Caco-2 (cell line): ENCODE data around the gene GCNT3. TPM values are rescaled to one million over a fixed set of nuclear protein-coding genes. Genes with fewer than 3 reads are reported as not detected.

Source experiments
- BruUV-seq: library from RNA; stranded (reverse); fragments of 400-500 nt; replicated peaks from 2 replicates; lab custom pipeline; 2021; lab: Mats Ljungman, UMichigan
- CTCF ChIA-PET: fragments of 300-600 bp; sonication (Branson Sonifier 250); formaldehyde crosslinking; loops from one replicate; lab custom pipeline; 2022; ENCODE audit warnings: antibody characterized with exemption; lab: Charles Lee
- POLR2A ChIA-PET: fragments of 300-600 bp; sonication (Branson Sonifier 250); formaldehyde crosslinking; loops from one replicate; lab custom pipeline; 2022; ENCODE audit warnings: antibody characterized with exemption; lab: Charles Lee
- DNase-seq, 2 experiments: peaks; one replicate each; pipeline versions ENCODE4 v3.0.0 to v3.0.0-alpha.2; 2020 to 2022
- H3K27me3 ChIP-seq: replicated peaks from 2 replicates; pipeline ENCODE4 v1.6.0; 2011; ENCODE audit warnings: low read length; ENCODE audit not compliant: control insufficient read depth, insufficient read depth
- H3K36me3 ChIP-seq: 2 replicates; pipeline ENCODE4 v1.5.1; 2011; ENCODE audit warnings: low read length; ENCODE audit not compliant: control insufficient read depth, insufficient read depth
- H3K4me1 ChIP-seq: fragments of 250-450 bp; sonication (Bioruptor Pico); 2 replicates; pipeline ENCODE4 v1.5.1; 2020; ENCODE audit warnings: mild to moderate bottlenecking
- H3K4me3 ChIP-seq: 2 replicates; pipeline ENCODE4 v1.5.1; 2011; ENCODE audit warnings: low read depth, mild to moderate bottlenecking, control low read depth, low read length
- H3K9me3 ChIP-seq: fragments of 250-450 bp; sonication (Bioruptor Pico); 2 replicates; pipeline ENCODE4 v1.5.1; 2020; ENCODE audit warnings: mild to moderate bottlenecking, moderate library complexity
- H3K27ac Mint-ChIP-seq: one replicate; pipeline ENCODE4 v1.8.0; 2022; ENCODE audit warnings: mixed read lengths; ENCODE audit not compliant: unreplicated experiment
- H3K27me3 Mint-ChIP-seq: one replicate; pipeline ENCODE4 v1.8.0; 2022; ENCODE audit warnings: mixed read lengths; ENCODE audit not compliant: insufficient read depth, unreplicated experiment
- H3K36me3 Mint-ChIP-seq: one replicate; pipeline ENCODE4 v1.8.0; 2022; ENCODE audit warnings: mild to moderate bottlenecking, mixed read lengths; ENCODE audit not compliant: insufficient read depth, unreplicated experiment
- H3K4me1 Mint-ChIP-seq: one replicate; pipeline ENCODE4 v1.8.0; 2022; ENCODE audit warnings: low read depth, mixed read lengths; ENCODE audit not compliant: unreplicated experiment
- H3K4me3 Mint-ChIP-seq: one replicate; pipeline ENCODE4 v1.8.0; 2022; ENCODE audit warnings: mild to moderate bottlenecking, moderate library complexity, mixed read lengths; ENCODE audit not compliant: unreplicated experiment
- H3K9me3 Mint-ChIP-seq: one replicate; pipeline ENCODE4 v1.8.0; 2022; ENCODE audit warnings: mixed read lengths; ENCODE audit not compliant: unreplicated experiment
- CTCF ChIP-seq, 2 experiments: fragments of 200-600 bp in 1 of 2; IDR thresholded peaks; 1 replicate in 1 of 2; 2 replicates in 1 of 2; pipeline versions ENCODE4 v1.5.1 to v1.8.0; 2011 to 2022; ENCODE audit warnings: antibody characterized with exemption in 1 of 2, control low read depth in 1 of 2, inconsistent platforms in 1 of 2, low read depth in 1 of 2, low read length in 1 of 2, mild to moderate bottlenecking in 1 of 2, moderate library complexity in 1 of 2; ENCODE audit not compliant: insufficient read depth in 1 of 2, severe bottlenecking in 1 of 2, unreplicated experiment in 1 of 2
- intact Hi-C: fragments of 100-400 bp; cut with micrococcal nuclease; formaldehyde crosslinking; loops from one replicate; pipeline ENCODE4 v1.10.0; 2022; ENCODE audit not compliant: unreplicated experiment
- total RNA-seq: library from RNA; stranded (reverse); gene quantifications from 2 replicates; pipeline ENCODE4 v1.2.3, GENCODE V29; 2022

The GCNT3 gene
- total RNA-seq, 1 experiment from 2014 or later = 1.9 TPM

- Mint-ChIP-seq H3K27me3 (no peaks in the 10 kb centered on the region), H3K4me1 (peaks cover 21% of the 10 kb centered on the region), H3K36me3 (peaks cover 5% of the 10 kb centered on the region), H3K27ac (no peak overlapping the region), H3K4me3 (no peak overlapping the region), H3K9me3 (peaks cover 7% of the 10 kb centered on the region)
- ChIA-PET POLR2A (no interaction called here), CTCF (interaction anchor here (0.7 to 1.4 kb wide), 4 partner anchors 21 to 87 kb away, joined by 3 to 38 read pairs (median 8); no protein-coding TSS in a partner anchor)
- intact Hi-C loops = loop anchor here (1.0 kb wide), 1 partner anchor 83 kb away; no protein-coding TSS in a partner anchor
- H3K4me1 ChIP-seq = peaks cover 18% of the 10 kb centered on the region
- TF ChIP-seq CTCF (IDR thresholded peaks at IDR 0.05; ENCODE audit: insufficient read depth in 1 of 2, low read depth in 1 of 2, low read length in 1 of 2, severe bottlenecking in 1 of 2, unreplicated experiment in 1 of 2) = peak; percentile 16 to 33
- no peaks in the 10 kb centered on the region for H3K9me3 ChIP-seq
- DNase-seq = peak; percentile 33 to 46
- no peaks in the 10 kb centered on the region for H3K36me3 ChIP-seq
- no peak overlapping the region for H3K4me3 ChIP-seq
- no TSS peak for BruUV-seq
- H3K27me3 ChIP-seq = no peaks in the 10 kb centered on the region; the same call in 1 of the 2 replicates
These were observed 4.8 kb downstream of the GCNT3 start for GRCh38 chr15:59616379-59616778.

DNA sequence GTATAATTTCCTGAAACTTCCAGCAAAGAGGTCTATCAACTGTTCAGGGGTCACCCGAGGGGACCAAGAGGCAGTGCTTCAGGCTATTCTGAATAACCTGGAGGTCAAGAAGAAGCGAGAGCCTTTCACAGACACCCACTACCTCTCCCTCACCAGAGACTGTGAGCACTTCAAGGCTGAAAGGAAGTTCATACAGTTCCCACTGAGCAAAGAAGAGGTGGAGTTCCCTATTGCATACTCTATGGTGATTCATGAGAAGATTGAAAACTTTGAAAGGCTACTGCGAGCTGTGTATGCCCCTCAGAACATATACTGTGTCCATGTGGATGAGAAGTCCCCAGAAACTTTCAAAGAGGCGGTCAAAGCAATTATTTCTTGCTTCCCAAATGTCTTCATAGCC, 6.8 kb downstream of the GCNT3 start:
- no peaks in the 10 kb centered on the region for H3K9me3 Mint-ChIP-seq
- no peak for TF ChIP-seq CTCF (IDR thresholded peaks at IDR 0.05; ENCODE audit: insufficient read depth in 1 of 2, low read depth in 1 of 2, low read length in 1 of 2, severe bottlenecking in 1 of 2, unreplicated experiment in 1 of 2)
- DNase-seq = no peak
- H3K4me1 Mint-ChIP-seq = peaks cover 6% of the 10 kb centered on the region
- ChIA-PET CTCF (no interaction called here), POLR2A (no interaction called here)
- H3K27ac Mint-ChIP-seq = no peak overlapping the region
- no TSS peak for BruUV-seq
- H3K36me3 Mint-ChIP-seq = no peaks in the 10 kb centered on the region
- H3K4me3 ChIP-seq = no peak overlapping the region
- H3K9me3 ChIP-seq = no peaks in the 10 kb centered on the region
- intact Hi-C loops = no loop called here
- H3K27me3 Mint-ChIP-seq = no peaks in the 10 kb centered on the region
- no peak overlapping the region for H3K4me3 Mint-ChIP-seq
- H3K36me3 ChIP-seq = no peaks in the 10 kb centered on the region
- peaks cover 5% of the 10 kb centered on the region; the same call in 1 of the 2 replicates for H3K4me1 ChIP-seq
- no peaks in the 10 kb centered on the region; the same call in 1 of the 2 replicates for H3K27me3 ChIP-seq

DNA sequence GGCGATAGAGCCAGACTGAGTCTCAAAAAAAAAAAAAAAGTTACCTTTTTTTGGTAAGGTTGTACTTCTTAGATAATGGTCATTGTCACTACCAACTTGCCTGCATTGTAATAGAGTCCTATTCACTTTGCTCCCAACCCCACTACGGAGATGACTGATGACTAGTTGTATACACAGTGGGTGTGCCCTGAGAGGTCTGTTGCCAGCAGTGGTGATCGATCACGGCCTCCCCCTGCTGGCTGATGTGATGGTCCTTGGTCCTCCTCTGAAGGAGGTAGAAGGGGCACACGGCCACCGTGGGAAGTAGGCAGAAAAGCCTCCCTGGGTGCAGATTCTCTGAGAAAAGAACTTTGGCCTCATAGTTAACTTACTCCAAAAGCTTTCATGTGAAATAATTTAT, 10.7 kb downstream of the GCNT3 start:
- Mint-ChIP-seq H3K27ac (no peak overlapping the region), H3K36me3 (no peaks in the 10 kb centered on the region), H3K27me3 (no peaks in the 10 kb centered on the region), H3K4me1 (no peaks in the 10 kb centered on the region), H3K9me3 (no peaks in the 10 kb centered on the region), H3K4me3 (no peak overlapping the region)
- Histone ChIP-seq H3K27me3 (no peaks in the 10 kb centered on the region; the same call in 1 of the 2 replicates), H3K4me3 (no peak overlapping the region), H3K9me3 (no peaks in the 10 kb centered on the region), H3K4me1 (no peaks in the 10 kb centered on the region; the same call in 1 of the 2 replicates), H3K36me3 (no peaks in the 10 kb centered on the region)
- BruUV-seq = no TSS peak
- ChIA-PET CTCF (no interaction called here), POLR2A (no interaction called here)
- intact Hi-C loops = loop anchor here (1.0 kb wide), 1 partner anchor 89 kb away; no protein-coding TSS in a partner anchor
- DNase-seq = peak; percentile 70 to 71
- peak; percentile 26 to 70 for TF ChIP-seq CTCF (IDR thresholded peaks at IDR 0.05; ENCODE audit: insufficient read depth in 1 of 2, low read depth in 1 of 2, low read length in 1 of 2, severe bottlenecking in 1 of 2, unreplicated experiment in 1 of 2)
